Measurements from ENCODE around the gene PARD3. TPM values are rescaled to one million over a fixed set of nuclear protein-coding genes. Genes with fewer than 3 reads are reported as not detected.
A peak's percentile ranks its signal among the peaks of the same experiment; 100 is the strongest.

Gene PARD3
- total and polyA plus RNA-seq, 2 experiments from 2014 or later: 6.3 to 21.2 TPM

- Histone ChIP-seq H4K20me1 (ENCODE audit: insufficient read depth) (no peaks in the 10 kb centered on the region; the same call in 1 of the 2 replicates), H3K79me2 (ENCODE audit: insufficient read depth) (peaks cover 96% of the 10 kb centered on the region), H2AFZ (peak overlapping the region; percentile 37)
Measured at GRCh38 chr10:34808801-34809745, 6.0 kb downstream of the PARD3 start.

DNA sequence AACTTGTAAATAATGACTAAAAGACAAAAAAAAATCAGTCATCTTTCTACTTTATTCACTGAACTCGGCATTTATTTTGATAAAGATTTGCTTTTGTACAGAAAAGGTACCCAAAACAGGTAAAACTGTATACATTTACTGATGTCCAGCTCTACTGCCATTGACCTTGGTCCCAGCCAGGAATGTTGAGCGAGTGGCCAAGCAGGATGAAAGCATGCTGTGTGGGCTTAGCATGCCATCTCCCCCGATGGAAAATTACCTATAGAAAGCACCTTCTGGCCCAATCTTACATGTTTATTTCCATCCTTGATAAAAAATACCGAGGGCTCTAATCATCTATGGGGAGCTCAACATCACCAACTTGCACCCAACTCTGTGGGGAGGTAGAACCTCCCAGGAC lies 6.8 kb downstream of the PARD3 start:
- in situ Hi-C loops (cut with MboI): no loop called here
- peaks cover 22% of the 10 kb centered on the region for H3F3A ChIP-seq (ENCODE audit: insufficient read depth)
- no peak overlapping the region for H3K27ac ChIP-seq
- H3K4me3 ChIP-seq: no peak overlapping the region
- H3K4me2 ChIP-seq (ENCODE audit: unreplicated experiment): no peak overlapping the region
- no peaks in the 10 kb centered on the region for H3K9me2 ChIP-seq (ENCODE audit: insufficient read depth)
- H3K4me1 ChIP-seq (ENCODE audit: insufficient read depth): peaks cover 31% of the 10 kb centered on the region
- H3K36me3 ChIP-seq (ENCODE audit: low read depth): no peaks in the 10 kb centered on the region
- WGBS, 2 experiments (ENCODE audit: low coverage in 1 of 2, low lambda C conversion rate in 2 of 2, missing lambda C conversion rate in 2 of 2): 95 to 96% methylated on average over 4 of the region's 4 CpGs
- no peak overlapping the region for H3K9ac ChIP-seq
- no peaks in the 10 kb centered on the region; the same call in 1 of the 2 replicates for H4K20me1 ChIP-seq (ENCODE audit: insufficient read depth)
- H3K27me3 ChIP-seq (replicated peaks; ENCODE audit: insufficient read depth): no peaks in the 10 kb centered on the region
- no peaks in the 10 kb centered on the region for H3K9me3 ChIP-seq (ENCODE audit: low read depth)
- no peak overlapping the region for H2AFZ ChIP-seq
- no peak for DNase-seq
- peaks cover 91% of the 10 kb centered on the region for H3K79me2 ChIP-seq (ENCODE audit: insufficient read depth)
- TF ChIP-seq EZH2 (IDR thresholded peaks at IDR 0.05; ENCODE audit: insufficient read depth, poor library complexity, severe bottlenecking) (no peak), EZH2phosphoT487 (IDR thresholded peaks at IDR 0.05; ENCODE audit: insufficient read depth, low read depth) (no peak)

More at GRCh38 chr10:34808801-34809745, 6.0 kb downstream of the PARD3 start:
- H3K4me2 ChIP-seq (ENCODE audit: unreplicated experiment): peak overlapping the region; percentile 82
- TF ChIP-seq EZH2 (IDR thresholded peaks at IDR 0.05; ENCODE audit: insufficient read depth, poor library complexity, severe bottlenecking) (no peak), EZH2phosphoT487 (IDR thresholded peaks at IDR 0.05; ENCODE audit: insufficient read depth, low read depth) (no peak)
- peak overlapping the region; percentile 59 for H3K4me3 ChIP-seq
- peaks cover 24% of the 10 kb centered on the region for H3F3A ChIP-seq (ENCODE audit: insufficient read depth)
- H3K27ac ChIP-seq: peak overlapping the region; percentile 1; the same call in 1 of the 2 replicates
- peaks cover 36% of the 10 kb centered on the region for H3K4me1 ChIP-seq (ENCODE audit: insufficient read depth)
- in situ Hi-C loops (cut with MboI): no loop called here
- H3K9me3 ChIP-seq (ENCODE audit: low read depth): no peaks in the 10 kb centered on the region
- H3K9me2 ChIP-seq (ENCODE audit: insufficient read depth): no peaks in the 10 kb centered on the region
- 37 to 38% methylated on average over 19 of the region's 19 CpGs for WGBS, 2 experiments (ENCODE audit: low coverage in 1 of 2, low lambda C conversion rate in 2 of 2, missing lambda C conversion rate in 2 of 2)
- H3K36me3 ChIP-seq (ENCODE audit: low read depth): no peaks in the 10 kb centered on the region
- peak; percentile 56 for DNase-seq
- peak overlapping the region; percentile 33 for H3K9ac ChIP-seq
- H3K27me3 ChIP-seq (replicated peaks; ENCODE audit: insufficient read depth): no peaks in the 10 kb centered on the region

GRCh38 chr10:34804306-34804705 lies 10.8 kb downstream of the PARD3 start:
- WGBS, 2 experiments (ENCODE audit: low coverage in 1 of 2, low lambda C conversion rate in 2 of 2, missing lambda C conversion rate in 2 of 2): 78 to 91% methylated on average over 1 of the region's 1 CpG
- Histone ChIP-seq H3F3A (ENCODE audit: insufficient read depth) (peaks cover 11% of the 10 kb centered on the region; the same call in 1 of the 2 replicates), H3K36me3 (ENCODE audit: low read depth) (no peaks in the 10 kb centered on the region), H3K9ac (no peak overlapping the region), H3K9me2 (ENCODE audit: insufficient read depth) (no peaks in the 10 kb centered on the region), H3K27ac (no peak overlapping the region), H3K79me2 (ENCODE audit: insufficient read depth) (peaks cover 82% of the 10 kb centered on the region), H2AFZ (no peak overlapping the region), H3K9me3 (ENCODE audit: low read depth) (no peaks in the 10 kb centered on the region), H3K4me3 (no peak overlapping the region), H3K4me2 (ENCODE audit: unreplicated experiment) (no peak overlapping the region), H4K20me1 (ENCODE audit: insufficient read depth) (no peaks in the 10 kb centered on the region), H3K27me3 (replicated peaks; ENCODE audit: insufficient read depth) (no peaks in the 10 kb centered on the region), H3K4me1 (ENCODE audit: insufficient read depth) (peaks cover 7% of the 10 kb centered on the region)
- no peak for DNase-seq
- TF ChIP-seq EZH2 (IDR thresholded peaks at IDR 0.05; ENCODE audit: insufficient read depth, poor library complexity, severe bottlenecking) (no peak), EZH2phosphoT487 (IDR thresholded peaks at IDR 0.05; ENCODE audit: insufficient read depth, low read depth) (no peak)
- in situ Hi-C loops (cut with MboI): no loop called here

DNA sequence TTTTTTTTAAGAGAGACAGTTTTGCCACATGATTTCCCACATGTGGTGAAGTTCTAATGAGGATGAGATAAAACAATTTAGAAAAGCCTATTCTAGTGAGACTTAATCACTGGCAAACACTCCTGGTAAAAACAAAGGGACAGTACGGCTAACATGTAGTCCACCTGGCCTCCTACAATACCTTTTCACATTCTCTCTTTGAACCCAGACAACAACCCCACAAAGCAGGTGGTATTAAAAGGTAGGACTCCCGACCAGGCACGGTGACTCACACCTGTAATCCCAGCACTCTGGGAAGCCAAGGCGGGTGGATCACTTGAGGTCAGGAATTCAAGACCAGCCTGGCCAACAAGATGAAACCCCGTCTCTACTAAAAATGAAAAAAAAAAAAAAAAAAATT lies 12.4 kb downstream of the PARD3 start:
- in situ Hi-C loops (cut with MboI): no loop called here

More for the DNA sequence above, 12.4 kb downstream of the PARD3 start:
- Histone ChIP-seq H3K4me3 (no peak overlapping the region), H3K79me2 (ENCODE audit: insufficient read depth) (peaks cover 72% of the 10 kb centered on the region), H3K27ac (no peak overlapping the region), H3K4me1 (ENCODE audit: insufficient read depth) (no peaks in the 10 kb centered on the region), H2AFZ (no peak overlapping the region), H3K36me3 (ENCODE audit: low read depth) (no peaks in the 10 kb centered on the region), H3K9me2 (ENCODE audit: insufficient read depth) (no peaks in the 10 kb centered on the region), H3K4me2 (ENCODE audit: unreplicated experiment) (no peak overlapping the region), H3K27me3 (replicated peaks; ENCODE audit: insufficient read depth) (no peaks in the 10 kb centered on the region), H3F3A (ENCODE audit: insufficient read depth) (0 out of 2 replicates have a peak, but pooled peaks cover 3% of the 10 kb centered on the region), H3K9ac (no peak overlapping the region), H4K20me1 (ENCODE audit: insufficient read depth) (no peaks in the 10 kb centered on the region), H3K9me3 (ENCODE audit: low read depth) (no peaks in the 10 kb centered on the region)
- WGBS, 2 experiments (ENCODE audit: low coverage in 1 of 2, low lambda C conversion rate in 2 of 2, missing lambda C conversion rate in 2 of 2): 94 to 98% methylated on average over 4 to 5 of the region's 5 CpGs
- DNase-seq: no peak
- TF ChIP-seq EZH2phosphoT487 (IDR thresholded peaks at IDR 0.05; ENCODE audit: insufficient read depth, low read depth) (no peak), EZH2 (IDR thresholded peaks at IDR 0.05; ENCODE audit: insufficient read depth, poor library complexity, severe bottlenecking) (no peak)
